Measurements from ENCODE around the gene CEACAM7. TPM values are rescaled to one million over a fixed set of nuclear protein-coding genes. Genes with fewer than 3 reads are reported as not detected.

Gene CEACAM7
- total RNA-seq, 2 experiments from 2014 or later, result not detected

GRCh38 chr19:41720103-41720502 is 32.0 kb upstream of the CEACAM7 start:
- H3K36me3 Mint-ChIP-seq (ENCODE audit: low read depth), result no peaks in the 10 kb centered on the region
- no peaks in the 10 kb centered on the region for H3K4me1 Mint-ChIP-seq (ENCODE audit: low read depth)
- intact Hi-C loops (cut with micrococcal nuclease), result no loop called here
- POLR2A ChIA-PET, result no interaction called here
- no peaks in the 10 kb centered on the region for H3K9me3 Mint-ChIP-seq
- no peak for TF ChIP-seq CTCF (IDR thresholded peaks at IDR 0.05)
- H3K27ac Mint-ChIP-seq, result no peak overlapping the region
- no peak overlapping the region for H3K4me3 Mint-ChIP-seq
- CTCF ChIA-PET, result no interaction called here
- DNase-seq (no peak), ATAC-seq (no peak)
- H3K27me3 Mint-ChIP-seq, result peaks cover 39% of the 10 kb centered on the region

GRCh38 chr19:41718761-41719160 is 30.7 kb upstream of the CEACAM7 start:
- no peak overlapping the region for H3K27ac Mint-ChIP-seq
- H3K36me3 Mint-ChIP-seq (ENCODE audit: low read depth), result no peaks in the 10 kb centered on the region
- ChIA-PET POLR2A (interaction anchor here (1.5 kb wide), 1 partner anchor 12 kb away, joined by 3 read pairs; no protein-coding TSS in a partner anchor), CTCF (no interaction called here)
- H3K9me3 Mint-ChIP-seq, result no peaks in the 10 kb centered on the region
- intact Hi-C loops (cut with micrococcal nuclease), result no loop called here
- ATAC-seq (no peak), DNase-seq (no peak)
- H3K4me3 Mint-ChIP-seq, result no peak overlapping the region
- H3K27me3 Mint-ChIP-seq, result peaks cover 41% of the 10 kb centered on the region
- no peaks in the 10 kb centered on the region for H3K4me1 Mint-ChIP-seq (ENCODE audit: low read depth)
- TF ChIP-seq CTCF (IDR thresholded peaks at IDR 0.05), result no peak

- H3K4me3 Mint-ChIP-seq, result no peak overlapping the region
- intact Hi-C loops (cut with micrococcal nuclease), result no loop called here
- no peak overlapping the region for H3K27ac Mint-ChIP-seq
- no peak for TF ChIP-seq CTCF (IDR thresholded peaks at IDR 0.05)
- no peak for ATAC-seq
- H3K27me3 Mint-ChIP-seq, result peaks cover 40% of the 10 kb centered on the region
- DNase-seq, result no peak
- no peaks in the 10 kb centered on the region for H3K4me1 Mint-ChIP-seq (ENCODE audit: low read depth)
- no peaks in the 10 kb centered on the region for H3K36me3 Mint-ChIP-seq (ENCODE audit: low read depth)
- ChIA-PET CTCF (interaction anchor here (1.9 kb wide), 1 partner anchor 73 kb away, joined by 5 read pairs; no protein-coding TSS in a partner anchor), POLR2A (no interaction called here)
- H3K9me3 Mint-ChIP-seq, result no peaks in the 10 kb centered on the region
These were observed 26.5 kb upstream of the CEACAM7 start for GRCh38 chr19:41714598-41714997.

GRCh38 chr19:41711376-41712261 is 23.5 kb upstream of the CEACAM7 start:
- POLR2A ChIA-PET, result interaction anchor here (1.1 kb wide), 1 partner anchor 12 kb away, joined by 3 read pairs; no protein-coding TSS in a partner anchor
- intact Hi-C loops (cut with micrococcal nuclease), result no loop called here
- H3K36me3 Mint-ChIP-seq (ENCODE audit: low read depth), result no peaks in the 10 kb centered on the region
- no peak for TF ChIP-seq CTCF (IDR thresholded peaks at IDR 0.05)
- H3K27ac Mint-ChIP-seq, result no peak overlapping the region
- ATAC-seq, result no peak
- no peaks in the 10 kb centered on the region for H3K4me1 Mint-ChIP-seq (ENCODE audit: low read depth)
- peaks cover 29% of the 10 kb centered on the region for H3K27me3 Mint-ChIP-seq
- H3K9me3 Mint-ChIP-seq, result no peaks in the 10 kb centered on the region
- DNase-seq, result no peak
- CTCF ChIA-PET, result interaction anchor here (1.4 kb wide), 1 partner anchor 42 kb away, joined by 4 read pairs; no protein-coding TSS in a partner anchor
- H3K4me3 Mint-ChIP-seq, result no peak overlapping the region
